CD4-positive, alpha-beta T cell (primary cell): ENCODE measurements around the gene ISL1. TPM values are rescaled to one million over a fixed set of nuclear protein-coding genes. Genes with fewer than 3 reads are reported as not detected.

Experiments
- ATAC-seq: fragments of 200-7000 bp; cut with Tn5 transposase; one replicate; pipeline ENCODE4 v1.10.0; 2022; ENCODE audit warnings: mild to moderate bottlenecking; ENCODE audit not compliant: poor library complexity
- CTCF ChIA-PET: fragments of 350-600 bp; sonication (Branson Sonifier 250); formaldehyde crosslinking; loops from one replicate; lab custom pipeline; 2021; ENCODE audit warnings: antibody characterized with exemption, inconsistent platforms; lab: Charles Lee
- POLR2A ChIA-PET: fragments of 350-600 bp; sonication (Branson Sonifier 250); formaldehyde crosslinking; loops from one replicate; lab custom pipeline; 2021; ENCODE audit warnings: antibody characterized with exemption, inconsistent platforms; lab: Charles Lee
- DNase-seq, 14 experiments: peaks; one replicate each; pipeline ENCODE4 v3.0.0-alpha.2; 2013 to 2020; ENCODE audit warnings: mixed read lengths in 2 of 14
- H3K27ac ChIP-seq, 2 donors: one replicate each; pipeline versions ENCODE4 v1.5.1 to v1.7.0; 2013; ENCODE audit warnings: low read length in 2 of 2, low read depth in 1 of 2, mild to moderate bottlenecking in 1 of 2
- H3K27me3 ChIP-seq, 2 experiments: 1 replicate in 1 of 2; 2 replicates in 1 of 2; pipeline versions ENCODE4 v1.6.1 to v1.7.0; 2013; ENCODE audit warnings: low read length in 2 of 2, control low read depth in 1 of 2, mild to moderate bottlenecking in 1 of 2, moderate library complexity in 1 of 2; ENCODE audit not compliant: insufficient read depth in 2 of 2, control insufficient read depth in 1 of 2
- H3K36me3 ChIP-seq: one replicate; pipeline ENCODE4 v1.6.1; 2013; ENCODE audit warnings: low read length, control low read depth; ENCODE audit not compliant: insufficient read depth
- H3K4me1 ChIP-seq: one replicate; pipeline ENCODE4 v1.6.1; 2013; ENCODE audit warnings: low read length, control low read depth; ENCODE audit not compliant: insufficient read depth
- H3K4me3 ChIP-seq: one replicate; pipeline ENCODE4 v1.5.1; 2013; ENCODE audit warnings: mild to moderate bottlenecking, low read length, moderate library complexity
- H3K9me3 ChIP-seq, 2 experiments: 1 replicate in 1 of 2; 2 replicates in 1 of 2; pipeline versions ENCODE4 v1.6.1 to v1.7.0; 2013; ENCODE audit warnings: low read length in 2 of 2, mild to moderate bottlenecking in 2 of 2, control low read depth in 1 of 2, moderate library complexity in 1 of 2; ENCODE audit not compliant: control insufficient read depth in 1 of 2, insufficient read depth in 1 of 2
- H3K27ac Mint-ChIP-seq: one replicate; pipeline ENCODE4 v1.8.0; 2020; ENCODE audit warnings: mixed read lengths
- H3K27me3 Mint-ChIP-seq: one replicate; pipeline ENCODE4 v1.8.0; 2021; ENCODE audit warnings: mixed read lengths
- H3K36me3 Mint-ChIP-seq: one replicate; pipeline ENCODE4 v1.8.0; 2021; ENCODE audit warnings: low read depth, mixed read lengths
- H3K4me1 Mint-ChIP-seq: one replicate; pipeline ENCODE4 v1.8.0; 2021; ENCODE audit warnings: low read depth, mixed read lengths
- H3K4me3 Mint-ChIP-seq: one replicate; pipeline ENCODE4 v1.8.0; 2020; ENCODE audit warnings: mild to moderate bottlenecking, mixed read lengths
- H3K9me3 Mint-ChIP-seq: one replicate; pipeline ENCODE4 v1.8.0; 2020; ENCODE audit warnings: mixed read lengths
- intact Hi-C, 2 experiments: fragments of 100-400 bp; cut with DNase I in 1 of 2; cut with micrococcal nuclease in 1 of 2; formaldehyde crosslinking; loops; one replicate each; pipeline versions ENCODE4 v1.15.1 to v1.9.0; 2023 to 2025; cut with DNase I, micrococcal nuclease
- total RNA-seq, 174 experiments: library from RNA in 2 of 174; stranded (reverse) in 2 of 174; gene quantifications; one replicate each; pipeline ENCODE4 v1.2.3 and lab custom pipeline; 2021 to 2026
- TF ChIP-seq, protein P1 (sequence below): fragments of 200-600 bp; IDR thresholded peaks from one replicate; pipeline ENCODE4 v1.8.0; 2022; ENCODE audit warnings: antibody characterized with exemption, mild to moderate bottlenecking

Gene ISL1
- total RNA-seq, 2 experiments from 2014 or later: not detected

DNA sequence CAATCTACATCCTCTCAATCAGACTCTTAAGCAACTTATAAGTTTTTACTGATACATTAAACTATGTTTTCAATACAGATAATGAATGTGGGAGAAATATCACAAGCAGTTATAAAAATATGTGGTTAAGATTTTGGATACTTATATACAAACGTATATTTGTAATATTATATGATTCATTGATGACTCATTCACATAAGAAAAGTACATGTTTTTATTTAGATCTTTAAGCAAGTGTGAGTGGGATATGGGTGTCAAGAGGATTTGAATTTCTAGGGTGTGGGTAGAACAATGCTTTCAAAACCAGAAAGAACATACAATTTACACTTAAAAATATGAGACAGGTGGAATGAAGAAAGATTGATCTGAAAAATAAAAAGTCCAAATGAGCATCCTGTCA, 36.1 kb upstream of the ISL1 start:
- ATAC-seq (no peak), DNase-seq (no peak)
- H3K4me1 ChIP-seq: no peaks in the 10 kb centered on the region
- POLR2A ChIA-PET: no interaction called here
- TF ChIP-seq, protein P1, sequence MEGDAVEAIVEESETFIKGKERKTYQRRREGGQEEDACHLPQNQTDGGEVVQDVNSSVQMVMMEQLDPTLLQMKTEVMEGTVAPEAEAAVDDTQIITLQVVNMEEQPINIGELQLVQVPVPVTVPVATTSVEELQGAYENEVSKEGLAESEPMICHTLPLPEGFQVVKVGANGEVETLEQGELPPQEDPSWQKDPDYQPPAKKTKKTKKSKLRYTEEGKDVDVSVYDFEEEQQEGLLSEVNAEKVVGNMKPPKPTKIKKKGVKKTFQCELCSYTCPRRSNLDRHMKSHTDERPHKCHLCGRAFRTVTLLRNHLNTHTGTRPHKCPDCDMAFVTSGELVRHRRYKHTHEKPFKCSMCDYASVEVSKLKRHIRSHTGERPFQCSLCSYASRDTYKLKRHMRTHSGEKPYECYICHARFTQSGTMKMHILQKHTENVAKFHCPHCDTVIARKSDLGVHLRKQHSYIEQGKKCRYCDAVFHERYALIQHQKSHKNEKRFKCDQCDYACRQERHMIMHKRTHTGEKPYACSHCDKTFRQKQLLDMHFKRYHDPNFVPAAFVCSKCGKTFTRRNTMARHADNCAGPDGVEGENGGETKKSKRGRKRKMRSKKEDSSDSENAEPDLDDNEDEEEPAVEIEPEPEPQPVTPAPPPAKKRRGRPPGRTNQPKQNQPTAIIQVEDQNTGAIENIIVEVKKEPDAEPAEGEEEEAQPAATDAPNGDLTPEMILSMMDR: no peak
- H3K9me3 Mint-ChIP-seq: peaks cover 16% of the 10 kb centered on the region
- no peaks in the 10 kb centered on the region for H3K36me3 ChIP-seq
- CTCF ChIA-PET: no interaction called here
- H3K27me3 ChIP-seq: no peaks in the 10 kb centered on the region
- H3K4me1 Mint-ChIP-seq: no peaks in the 10 kb centered on the region
- no peak overlapping the region for H3K27ac ChIP-seq
- H3K4me3 ChIP-seq: no peak overlapping the region
- no peak overlapping the region for H3K27ac Mint-ChIP-seq
- no peaks in the 10 kb centered on the region for H3K36me3 Mint-ChIP-seq
- no peaks in the 10 kb centered on the region for H3K27me3 Mint-ChIP-seq
- H3K9me3 ChIP-seq: peaks cover 0 to 7% of the 10 kb centered on the region in 2 experiments
- H3K4me3 Mint-ChIP-seq: no peak overlapping the region
- intact Hi-C loops: no loop called here

GRCh38 chr5:51347704-51348103, 35.5 kb upstream of the ISL1 start:
- H3K36me3 ChIP-seq: no peaks in the 10 kb centered on the region
- no peaks in the 10 kb centered on the region for H3K27me3 ChIP-seq
- no peak for ATAC-seq
- POLR2A ChIA-PET: no interaction called here
- H3K4me3 ChIP-seq: no peak overlapping the region
- no peak for DNase-seq
- Mint-ChIP-seq H3K27ac (no peak overlapping the region), H3K4me3 (no peak overlapping the region), H3K4me1 (no peaks in the 10 kb centered on the region), H3K27me3 (no peaks in the 10 kb centered on the region), H3K36me3 (no peaks in the 10 kb centered on the region), H3K9me3 (peaks cover 16% of the 10 kb centered on the region)
- TF ChIP-seq, protein P1: no peak
- peaks cover 0 to 7% of the 10 kb centered on the region in 2 experiments for H3K9me3 ChIP-seq
- CTCF ChIA-PET: no interaction called here
- H3K4me1 ChIP-seq: no peaks in the 10 kb centered on the region
- intact Hi-C loops: no loop called here
- no peak overlapping the region for H3K27ac ChIP-seq

DNA sequence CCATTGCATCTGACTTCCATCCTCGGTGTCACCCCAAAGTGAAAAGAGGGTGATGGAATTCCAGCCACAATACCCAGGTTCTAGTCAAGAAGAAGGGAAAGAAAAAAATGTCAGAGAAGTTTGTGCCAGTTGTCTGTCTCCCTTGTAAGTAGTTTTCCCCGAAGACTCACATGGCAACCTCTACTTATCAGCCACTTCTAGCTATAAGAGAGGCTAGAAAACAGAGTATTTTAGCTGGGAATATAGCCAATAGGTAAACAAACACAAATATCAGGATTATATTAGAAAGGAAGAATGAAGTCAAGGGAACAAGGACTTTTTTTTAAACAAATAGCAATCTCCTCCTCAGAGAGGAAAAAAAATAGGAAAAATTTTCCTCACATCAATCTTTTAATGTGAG, 12.2 kb upstream of the ISL1 start:
- CTCF ChIA-PET: no interaction called here

More for the DNA sequence above, 12.2 kb upstream of the ISL1 start:
- H3K27ac Mint-ChIP-seq: no peak overlapping the region
- no peak for DNase-seq
- intact Hi-C loops: no loop called here
- no peak for ATAC-seq
- Histone ChIP-seq H3K4me1 (no peaks in the 10 kb centered on the region), H3K4me3 (no peak overlapping the region), H3K9me3 (peaks cover 0 to 5% of the 10 kb centered on the region in 2 experiments), H3K36me3 (no peaks in the 10 kb centered on the region), H3K27ac (no peak overlapping the region), H3K27me3 (no peaks in the 10 kb centered on the region)
- POLR2A ChIA-PET: no interaction called here
- H3K36me3 Mint-ChIP-seq: no peaks in the 10 kb centered on the region
- no peak overlapping the region for H3K4me3 Mint-ChIP-seq
- TF ChIP-seq, protein P1: no peak
- no peaks in the 10 kb centered on the region for H3K4me1 Mint-ChIP-seq
- H3K27me3 Mint-ChIP-seq: peaks cover 16% of the 10 kb centered on the region
- no peaks in the 10 kb centered on the region for H3K9me3 Mint-ChIP-seq
